Neural cell (in vitro differentiated cells): Measurements from ENCODE around the gene PLEKHA1. TPM values are rescaled to one million over a fixed set of nuclear protein-coding genes. Genes with fewer than 3 reads are reported as not detected.

Experiments
- H2AFZ ChIP-seq: fragments of 200-600, 300-800 bp; sonication (generic), shearing (Covaris generic); 2 replicates; pipeline ENCODE4 v1.6.0; 2014; ENCODE audit warnings: low read depth, mild to moderate bottlenecking, antibody characterized with exemption, low read length, moderate library complexity
- H3F3A ChIP-seq: fragments of 200-600 bp; shearing (Covaris generic); 2 replicates; pipeline ENCODE4 v1.6.1; 2016; ENCODE audit warnings: mild to moderate bottlenecking, moderate library complexity, mixed read lengths, antibody characterized with exemption, low read length; ENCODE audit not compliant: insufficient read depth, poor library complexity, severe bottlenecking
- H3K27ac ChIP-seq: fragments of 200-600, 300-800 bp; sonication (generic), shearing (Covaris generic); 2 replicates; pipeline ENCODE4 v1.5.1; 2014; ENCODE audit warnings: mild to moderate bottlenecking, low read length, moderate library complexity
- H3K27me3 ChIP-seq: fragments of 300-800, 200-600 bp; sonication (generic), shearing (Covaris generic); 2 replicates; pipeline ENCODE4 v1.6.0; 2014; ENCODE audit warnings: mild to moderate bottlenecking, low read depth, low read length, moderate library complexity; ENCODE audit not compliant: insufficient read depth
- H3K36me3 ChIP-seq: fragments of 300-800, 200-600 bp; sonication (generic), shearing (Covaris generic); 2 replicates; pipeline ENCODE4 v1.5.1; 2014; ENCODE audit warnings: mild to moderate bottlenecking, antibody characterized with exemption, low read length, moderate library complexity; ENCODE audit not compliant: insufficient read depth
- H3K4me2 ChIP-seq: fragments of 300-800, 200-600 bp; sonication (generic), shearing (Covaris generic); 2 replicates; pipeline ENCODE4 v1.6.0; 2014; ENCODE audit warnings: mild to moderate bottlenecking, low read length
- H3K4me3 ChIP-seq: fragments of 300-800, 200-600 bp; sonication (generic), shearing (Covaris generic); 2 replicates; pipeline ENCODE4 v1.5.1; 2014; ENCODE audit warnings: mild to moderate bottlenecking, low read length, moderate library complexity
- H3K79me2 ChIP-seq: fragments of 200-600 bp; shearing (Covaris generic); replicated peaks from 2 replicates; pipeline ENCODE4 v1.6.0; 2014; ENCODE audit warnings: mild to moderate bottlenecking, low read length, moderate library complexity; ENCODE audit not compliant: insufficient read depth
- H3K9ac ChIP-seq: fragments of 300-800, 200-600 bp; sonication (generic), shearing (Covaris generic); 2 replicates; pipeline ENCODE4 v1.6.1; 2016; ENCODE audit warnings: mild to moderate bottlenecking, low read length, mixed read lengths
- H3K9me2 ChIP-seq: fragments of 200-600 bp; shearing (Covaris generic); 2 replicates; pipeline ENCODE4 v1.6.1; 2016; ENCODE audit warnings: mild to moderate bottlenecking, low read length, mixed read lengths; ENCODE audit not compliant: insufficient read depth
- H3K9me3 ChIP-seq: fragments of 200-600, 300-800 bp; sonication (generic), shearing (Covaris generic); 2 replicates; pipeline ENCODE4 v1.6.1; 2016; ENCODE audit warnings: mild to moderate bottlenecking, mixed run types, low read length, moderate library complexity, mixed read lengths
- H4K20me1 ChIP-seq: fragments of 200-600 bp; shearing (Covaris generic); 2 replicates; pipeline ENCODE4 v1.6.1; 2016; ENCODE audit warnings: mild to moderate bottlenecking, mixed run types; ENCODE audit not compliant: insufficient read depth
- CTCF ChIP-seq: fragments of 450-650 bp; IDR thresholded peaks from 2 replicates; pipeline ENCODE4 v1.5.1; 2014; ENCODE audit warnings: antibody characterized with exemption, mild to moderate bottlenecking, moderate library complexity; ENCODE audit not compliant: poor library complexity, severe bottlenecking
- EP300 ChIP-seq: fragments of 450-650 bp; conservative IDR thresholded peaks from 2 replicates; pipeline ENCODE4 v1.6.1; 2014; ENCODE audit warnings: antibody characterized with exemption, mild to moderate bottlenecking, moderate library complexity; ENCODE audit not compliant: poor library complexity, severe bottlenecking
- EZH2 ChIP-seq: fragments of 200-600, 300-800 bp; shearing (Covaris generic), sonication (generic); IDR thresholded peaks from 2 replicates; pipeline ENCODE4 v1.6.1; 2014; ENCODE audit warnings: antibody characterized with exemption, low read length, borderline replicate concordance, mild to moderate bottlenecking; ENCODE audit not compliant: insufficient read depth, poor library complexity, severe bottlenecking
- MXI1 ChIP-seq: fragments of 450-650 bp; conservative IDR thresholded peaks from 2 replicates; pipeline ENCODE4 v1.6.1; 2014; ENCODE audit warnings: antibody characterized with exemption, mild to moderate bottlenecking; ENCODE audit not compliant: poor library complexity, severe bottlenecking
- POLR2AphosphoS5 ChIP-seq: IDR thresholded peaks from 2 replicates; pipeline ENCODE4 v1.6.1; 2012
- RAD21 ChIP-seq: fragments of 450-650 bp; conservative IDR thresholded peaks from 2 replicates; pipeline ENCODE4 v1.6.1; 2014; ENCODE audit warnings: antibody characterized with exemption, mild to moderate bottlenecking, moderate library complexity
- REST ChIP-seq: IDR thresholded peaks from 2 replicates; pipeline ENCODE4 v1.6.1; 2012; ENCODE audit warnings: borderline replicate concordance
- SMC3 ChIP-seq: fragments of 450-650 bp; conservative IDR thresholded peaks from 2 replicates; pipeline ENCODE4 v1.6.1; 2014; ENCODE audit warnings: antibody characterized with exemption, mild to moderate bottlenecking, moderate library complexity; ENCODE audit not compliant: poor library complexity
- TAF1 ChIP-seq: IDR thresholded peaks from 2 replicates; pipeline ENCODE4 v1.6.1; 2012; ENCODE audit warnings: low read depth
- polyA plus RNA-seq: library from polyadenylated mRNA; depleted of rRNA; stranded (reverse); fragments of >200 nt; gene quantifications from 2 replicates; pipeline ENCODE4 v1.2.3, GENCODE V29; 2014

The PLEKHA1 gene
- polyA plus RNA-seq, 1 donor from 2014 or later: 91.9 TPM

- Histone ChIP-seq H3K9me3 (no peaks in the 10 kb centered on the region), H4K20me1 (no peaks in the 10 kb centered on the region), H3K36me3 (no peaks in the 10 kb centered on the region), H3K9ac (no peak overlapping the region), H3K27me3 (no peaks in the 10 kb centered on the region), H2AFZ (no peak overlapping the region), H3K9me2 (no peaks in the 10 kb centered on the region), H3K4me2 (no peak overlapping the region), H3K27ac (no peak overlapping the region), H3F3A (no peaks in the 10 kb centered on the region), H3K79me2 (no peaks in the 10 kb centered on the region), H3K4me3 (no peak overlapping the region)
- TF ChIP-seq RAD21 (no peak), EP300 (no peak), REST (no peak), EZH2 (no peak)
These were observed 76.0 kb downstream of the PLEKHA1 start for GRCh38 chr10:122450353-122450990.

GRCh38 chr10:122454071-122454470 lies 79.6 kb downstream of the PLEKHA1 start:
- Histone ChIP-seq H3K27ac (no peak overlapping the region), H3K9me3 (no peaks in the 10 kb centered on the region)

More at GRCh38 chr10:122454071-122454470, 79.6 kb downstream of the PLEKHA1 start:
- H3K4me2 ChIP-seq: no peak overlapping the region
- no peaks in the 10 kb centered on the region for H3F3A ChIP-seq
- TF ChIP-seq MXI1 (no peak), SMC3 (no peak), CTCF (no peak), REST (no peak), EZH2 (no peak), TAF1 (no peak), RAD21 (no peak), POLR2AphosphoS5 (no peak), EP300 (no peak)
- H3K9me2 ChIP-seq: no peaks in the 10 kb centered on the region
- no peaks in the 10 kb centered on the region for H3K79me2 ChIP-seq
- no peaks in the 10 kb centered on the region for H4K20me1 ChIP-seq
- H3K4me3 ChIP-seq: no peak overlapping the region
- H3K9ac ChIP-seq: no peak overlapping the region
- peaks cover under 1% of the 10 kb centered on the region for H3K27me3 ChIP-seq
- H2AFZ ChIP-seq: no peak overlapping the region
- H3K36me3 ChIP-seq: no peaks in the 10 kb centered on the region
